Stimulated activated memory B cell treated with anti-CD40 and anti-IgM and Interleukin-4, amounts not matched to agents 10 μg/mL and 1 μg/mL and 100 μg/mL, for 72 hours (primary cell): ENCODE data around the gene KANSL1.
"Not testable (repeated sequence)": the region's sequence is repeated elsewhere in the genome, so short reads cannot be mapped to it uniquely, and the experiment has no call there.

Experiments used
- ATAC-seq: fragments of 150-1000 bp; cut with Tn5 transposase; 2 replicates; pipeline ENCODE4 v1.10.0; 2021
- H3K27ac Mint-ChIP-seq: one replicate; pipeline ENCODE4 v1.8.0; 2022; ENCODE audit warnings: mild to moderate bottlenecking, mixed read lengths
- H3K27me3 Mint-ChIP-seq: one replicate; pipeline ENCODE4 v1.8.0; 2022; ENCODE audit warnings: mixed read lengths
- H3K36me3 Mint-ChIP-seq: one replicate; pipeline ENCODE4 v1.8.0; 2022; ENCODE audit warnings: mixed read lengths
- H3K4me1 Mint-ChIP-seq: one replicate; pipeline ENCODE4 v1.8.0; 2022; ENCODE audit warnings: mixed read lengths
- H3K4me3 Mint-ChIP-seq: one replicate; pipeline ENCODE4 v1.8.0; 2022; ENCODE audit warnings: mild to moderate bottlenecking, moderate library complexity, mixed read lengths
- H3K9me3 Mint-ChIP-seq: one replicate; pipeline ENCODE4 v1.8.0; 2022; ENCODE audit warnings: mixed read lengths

KANSL1 gene

DNA sequence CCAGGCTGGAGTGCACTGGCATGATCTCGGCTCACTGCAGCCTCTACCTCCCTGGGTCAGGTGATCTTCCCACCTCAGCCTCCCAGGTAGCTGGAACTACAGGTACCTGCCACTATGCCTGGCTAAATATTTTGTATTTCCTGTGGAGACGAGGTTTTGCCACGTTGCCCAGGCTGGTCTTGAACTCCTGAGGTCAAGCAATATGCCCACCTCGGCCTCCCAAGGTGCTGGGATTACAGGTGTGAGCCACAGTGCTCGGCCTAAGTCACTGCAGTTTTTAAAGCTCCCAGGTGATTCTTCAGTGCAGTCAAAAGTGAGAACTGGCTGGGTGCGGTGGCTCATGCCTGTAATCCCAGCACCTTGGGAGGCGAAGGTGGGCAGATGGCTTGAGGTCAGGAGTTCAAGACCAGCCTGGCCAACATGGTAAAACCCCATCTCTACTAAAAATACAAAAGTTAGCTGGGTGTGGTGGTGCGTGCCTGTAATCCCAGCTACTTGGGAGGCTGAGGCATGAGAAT lies 173.8 kb downstream of the KANSL1 start:
- H3K4me3 Mint-ChIP-seq, H3K9me3 Mint-ChIP-seq, H3K27me3 Mint-ChIP-seq, ATAC-seq: not testable (repeated sequence)
- H3K36me3 Mint-ChIP-seq: peaks cover 25% of the 10 kb centered on the region
- H3K27ac Mint-ChIP-seq: peak overlapping the region; percentile 98
- H3K4me1 Mint-ChIP-seq: peaks cover 41% of the 10 kb centered on the region

DNA sequence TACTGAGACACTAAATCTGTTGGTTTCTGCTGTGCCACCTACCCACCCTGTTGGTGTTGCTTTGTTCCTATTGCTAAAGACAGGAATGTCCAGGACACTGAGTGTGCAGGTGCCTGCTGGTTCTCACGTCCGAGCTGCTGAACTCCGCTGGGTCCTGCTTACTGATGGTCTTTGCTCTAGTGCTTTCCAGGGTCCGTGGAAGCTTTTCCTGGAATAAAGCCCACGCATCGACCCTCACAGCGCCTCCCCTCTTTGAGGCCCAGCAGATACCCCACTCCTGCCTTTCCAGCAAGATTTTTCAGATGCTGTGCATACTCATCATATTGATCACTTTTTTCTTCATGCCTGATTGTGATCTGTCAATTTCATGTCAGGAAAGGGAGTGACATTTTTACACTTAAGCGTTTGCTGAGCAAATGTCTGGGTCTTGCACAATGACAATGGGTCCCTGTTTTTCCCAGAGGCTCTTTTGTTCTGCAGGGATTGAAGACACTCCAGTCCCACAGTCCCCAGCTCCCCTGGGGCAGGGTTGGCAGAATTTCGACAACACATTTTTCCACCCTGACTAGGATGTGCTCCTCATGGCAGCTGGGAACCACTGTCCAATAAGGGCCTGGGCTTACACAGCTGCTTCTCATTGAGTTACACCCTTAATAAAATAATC lies 179.6 kb downstream of the KANSL1 start:
- no peak overlapping the region for H3K4me3 Mint-ChIP-seq
- no peak for ATAC-seq
- no peaks in the 10 kb centered on the region for H3K27me3 Mint-ChIP-seq
- peaks cover 4% of the 10 kb centered on the region for H3K36me3 Mint-ChIP-seq
- H3K27ac Mint-ChIP-seq: peak overlapping the region; percentile 66
- H3K4me1 Mint-ChIP-seq: peaks cover 5% of the 10 kb centered on the region
- no peaks in the 10 kb centered on the region for H3K9me3 Mint-ChIP-seq

- H3K36me3 Mint-ChIP-seq: no peaks in the 10 kb centered on the region
- H3K27me3 Mint-ChIP-seq: no peaks in the 10 kb centered on the region
- ATAC-seq: no peak
- H3K4me3 Mint-ChIP-seq: no peak overlapping the region
- peak overlapping the region; percentile 66 for H3K27ac Mint-ChIP-seq
- no peaks in the 10 kb centered on the region for H3K9me3 Mint-ChIP-seq
- H3K4me1 Mint-ChIP-seq: no peaks in the 10 kb centered on the region
These were observed 180.1 kb downstream of the KANSL1 start for GRCh38 chr17:46013127-46013501.

- H3K36me3 Mint-ChIP-seq: no peaks in the 10 kb centered on the region
- no peaks in the 10 kb centered on the region for H3K27me3 Mint-ChIP-seq
- H3K4me1 Mint-ChIP-seq: no peaks in the 10 kb centered on the region
- H3K27ac Mint-ChIP-seq: peak overlapping the region; percentile 66
- ATAC-seq: no peak
- no peaks in the 10 kb centered on the region for H3K9me3 Mint-ChIP-seq
- no peak overlapping the region for H3K4me3 Mint-ChIP-seq
These were observed 180.6 kb downstream of the KANSL1 start for GRCh38 chr17:46012506-46013079.

DNA sequence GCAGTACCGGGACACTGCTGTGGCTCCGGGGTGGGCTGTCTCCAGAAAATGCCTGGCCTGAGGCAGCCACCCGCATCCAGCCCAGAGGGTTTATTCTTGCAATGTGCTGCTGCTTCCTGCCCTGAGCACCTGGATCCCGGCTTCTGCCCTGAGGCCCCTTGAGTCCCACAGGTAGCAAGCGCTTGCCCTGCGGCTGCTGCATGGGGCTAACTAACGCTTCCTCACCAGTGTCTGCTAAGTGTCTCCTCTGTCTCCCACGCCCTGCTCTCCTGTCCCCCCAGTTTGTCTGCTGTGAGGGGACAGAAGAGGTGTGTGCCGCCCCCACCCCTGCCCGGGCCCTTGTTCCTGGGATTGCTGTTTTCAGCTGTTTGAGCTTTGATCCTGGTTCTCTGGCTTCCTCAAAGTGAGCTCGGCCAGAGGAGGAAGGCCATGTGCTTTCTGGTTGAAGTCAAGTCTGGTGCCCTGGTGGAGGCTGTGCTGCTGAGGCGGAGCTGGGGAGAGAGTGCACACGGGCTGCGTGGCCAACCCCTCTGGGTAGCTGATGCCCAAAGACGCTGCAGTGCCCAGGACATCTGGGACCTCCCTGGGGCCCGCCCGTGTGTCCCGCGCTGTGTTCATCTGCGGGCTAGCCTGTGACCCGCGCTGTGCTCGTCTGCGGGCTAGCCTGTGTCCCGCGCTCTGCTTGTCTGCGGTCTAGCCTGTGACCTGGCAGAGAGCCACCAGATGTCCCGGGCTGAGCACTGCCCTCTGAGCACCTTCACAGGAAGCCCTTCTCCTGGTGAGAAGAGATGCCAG lies 181.3 kb downstream of the KANSL1 start:
- H3K27ac Mint-ChIP-seq: no peak overlapping the region
- H3K4me3 Mint-ChIP-seq: no peak overlapping the region
- H3K9me3 Mint-ChIP-seq: no peaks in the 10 kb centered on the region
- H3K27me3 Mint-ChIP-seq: no peaks in the 10 kb centered on the region
- no peaks in the 10 kb centered on the region for H3K36me3 Mint-ChIP-seq
- ATAC-seq: peak; percentile 27
- no peaks in the 10 kb centered on the region for H3K4me1 Mint-ChIP-seq

- no peaks in the 10 kb centered on the region for H3K36me3 Mint-ChIP-seq
- H3K4me1 Mint-ChIP-seq: no peaks in the 10 kb centered on the region
- no peaks in the 10 kb centered on the region for H3K27me3 Mint-ChIP-seq
- no peak overlapping the region for H3K27ac Mint-ChIP-seq
- no peak for ATAC-seq
- H3K4me3 Mint-ChIP-seq: no peak overlapping the region
- no peaks in the 10 kb centered on the region for H3K9me3 Mint-ChIP-seq
These were observed 182.5 kb downstream of the KANSL1 start for GRCh38 chr17:46010597-46011186.

DNA sequence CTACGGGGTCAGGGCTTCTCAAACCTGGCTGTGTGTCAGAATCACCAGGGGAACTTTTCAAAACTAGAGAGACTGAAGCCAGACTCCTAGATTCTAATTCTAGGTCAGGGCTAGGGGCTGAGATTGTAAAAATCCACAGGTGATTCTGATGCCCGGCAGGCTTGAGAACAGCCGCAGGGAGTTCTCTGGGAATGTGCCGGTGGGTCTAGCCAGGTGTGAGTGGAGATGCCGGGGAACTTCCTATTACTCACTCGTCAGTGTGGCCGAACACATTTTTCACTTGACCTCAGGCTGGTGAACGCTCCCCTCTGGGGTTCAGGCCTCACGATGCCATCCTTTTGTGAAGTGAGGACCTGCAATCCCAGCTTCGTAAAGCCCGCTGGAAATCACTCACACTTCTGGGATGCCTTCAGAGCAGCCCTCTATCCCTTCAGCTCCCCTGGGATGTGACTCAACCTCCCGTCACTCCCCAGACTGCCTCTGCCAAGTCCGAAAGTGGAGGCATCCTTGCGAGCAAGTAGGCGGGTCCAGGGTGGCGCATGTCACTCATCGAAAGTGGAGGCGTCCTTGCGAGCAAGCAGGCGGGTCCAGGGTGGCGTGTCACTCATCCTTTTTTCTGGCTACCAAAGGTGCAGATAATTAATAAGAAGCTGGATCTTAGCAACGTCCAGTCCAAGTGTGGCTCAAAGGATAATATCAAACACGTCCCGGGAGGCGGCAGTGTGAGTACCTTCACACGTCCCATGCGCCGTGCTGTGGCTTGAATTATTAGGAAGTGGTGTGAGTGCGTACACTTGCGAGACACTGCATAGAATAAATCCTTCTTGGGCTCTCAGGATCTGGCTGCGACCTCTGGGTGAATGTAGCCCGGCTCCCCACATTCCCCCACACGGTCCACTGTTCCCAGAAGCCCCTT lies 183.3 kb downstream of the KANSL1 start:
- H3K27ac Mint-ChIP-seq: peak overlapping the region; percentile 35
- H3K4me1 Mint-ChIP-seq: no peaks in the 10 kb centered on the region
- no peaks in the 10 kb centered on the region for H3K27me3 Mint-ChIP-seq
- no peak for ATAC-seq
- no peaks in the 10 kb centered on the region for H3K36me3 Mint-ChIP-seq
- no peaks in the 10 kb centered on the region for H3K9me3 Mint-ChIP-seq
- no peak overlapping the region for H3K4me3 Mint-ChIP-seq

DNA sequence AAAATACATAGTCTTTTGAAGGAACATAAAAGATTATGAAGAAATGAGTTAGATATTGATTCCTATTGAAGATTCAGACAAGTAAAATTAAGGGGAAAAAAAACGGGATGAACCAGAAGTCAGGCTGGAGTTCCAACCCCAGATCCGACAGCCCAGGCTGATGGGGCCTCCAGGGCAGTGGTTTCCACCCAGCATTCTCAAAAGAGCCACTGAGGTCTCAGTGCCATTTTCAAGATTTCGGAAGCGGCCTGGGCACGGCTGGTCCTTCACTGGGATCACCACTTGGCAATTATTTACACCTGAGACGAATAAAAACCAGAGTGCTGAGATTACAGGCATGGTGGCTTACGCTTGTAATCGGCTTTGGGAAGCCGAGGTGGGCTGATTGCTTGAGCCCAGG lies 184.6 kb downstream of the KANSL1 start:
- Mint-ChIP-seq H3K4me1 (no peaks in the 10 kb centered on the region), H3K9me3 (no peaks in the 10 kb centered on the region), H3K27ac (no peak overlapping the region), H3K27me3 (no peaks in the 10 kb centered on the region), H3K4me3 (no peak overlapping the region), H3K36me3 (no peaks in the 10 kb centered on the region)
- ATAC-seq: no peak

DNA sequence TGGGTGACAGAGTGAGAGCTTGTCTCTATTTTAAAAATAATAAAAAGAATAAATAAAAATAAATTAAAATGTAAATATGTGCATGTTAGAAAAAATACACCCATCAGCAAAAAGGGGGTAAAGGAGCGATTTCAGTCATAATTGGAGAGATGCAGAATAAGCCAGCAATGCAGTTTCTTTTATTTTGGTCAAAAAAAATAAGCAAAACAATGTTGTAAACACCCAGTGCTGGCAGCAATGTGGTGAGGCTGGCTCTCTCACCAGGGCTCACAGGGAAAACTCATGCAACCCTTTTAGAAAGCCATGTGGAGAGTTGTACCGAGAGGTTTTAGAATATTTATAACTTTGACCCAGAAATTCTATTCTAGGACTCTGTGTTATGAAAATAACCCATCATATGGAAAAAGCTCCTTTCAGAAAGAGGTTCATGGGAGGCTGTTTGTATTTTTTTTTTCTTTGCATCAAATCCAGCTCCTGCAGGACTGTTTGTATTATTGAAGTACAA lies 185.7 kb downstream of the KANSL1 start:
- ATAC-seq: no peak
- Mint-ChIP-seq H3K27me3 (no peaks in the 10 kb centered on the region), H3K36me3 (no peaks in the 10 kb centered on the region), H3K9me3 (no peaks in the 10 kb centered on the region), H3K4me3 (no peak overlapping the region), H3K4me1 (peaks cover 6% of the 10 kb centered on the region), H3K27ac (no peak overlapping the region)

- H3K9me3 Mint-ChIP-seq, ATAC-seq, H3K4me3 Mint-ChIP-seq, H3K27me3 Mint-ChIP-seq, H3K36me3 Mint-ChIP-seq, H3K27ac Mint-ChIP-seq: not testable (repeated sequence)
- peaks cover 12% of the 10 kb centered on the region for H3K4me1 Mint-ChIP-seq
These were observed 187.1 kb downstream of the KANSL1 start for GRCh38 chr17:46006082-46006481.

DNA sequence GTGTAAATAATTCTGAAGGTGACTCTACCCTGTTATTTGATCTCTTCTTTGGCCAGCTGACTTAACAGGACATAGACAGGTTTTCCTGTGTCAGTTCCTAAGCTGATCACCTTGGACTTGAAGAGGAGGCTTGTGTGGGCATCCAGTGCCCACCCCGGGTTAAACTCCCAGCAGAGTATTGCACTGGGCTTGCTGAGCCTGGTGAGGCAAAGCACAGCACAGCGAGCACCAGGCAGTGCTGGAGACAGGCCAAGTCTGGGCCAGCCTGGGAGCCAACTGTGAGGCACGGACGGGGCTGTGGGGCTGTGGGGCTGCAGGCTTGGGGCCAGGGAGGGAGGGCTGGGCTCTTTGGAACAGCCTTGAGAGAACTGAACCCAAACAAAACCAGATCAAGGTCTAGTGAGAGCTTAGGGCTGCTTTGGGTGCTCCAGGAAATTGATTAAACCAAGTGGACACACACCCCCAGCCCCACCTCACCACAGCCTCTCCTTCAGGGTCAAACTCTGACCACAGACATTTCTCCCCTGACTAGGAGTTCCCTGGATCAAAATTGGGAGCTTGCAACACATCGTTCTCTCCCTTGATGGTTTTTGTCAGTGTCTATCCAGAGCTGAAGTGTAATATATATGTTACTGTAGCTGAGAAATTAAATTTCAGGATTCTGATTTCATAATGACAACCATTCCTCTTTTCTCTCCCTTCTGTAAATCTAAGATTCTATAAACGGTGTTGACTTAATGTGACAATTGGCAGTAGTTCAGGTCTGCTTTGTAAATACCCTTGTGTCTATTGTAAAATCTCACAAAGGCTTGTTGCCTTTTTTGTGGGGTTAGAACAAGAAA lies 189.1 kb downstream of the KANSL1 start:
- ATAC-seq: no peak
- Mint-ChIP-seq H3K4me3 (no peak overlapping the region), H3K9me3 (no peaks in the 10 kb centered on the region), H3K27me3 (no peaks in the 10 kb centered on the region), H3K4me1 (peaks cover 12% of the 10 kb centered on the region), H3K36me3 (no peaks in the 10 kb centered on the region), H3K27ac (peak overlapping the region; percentile 33)

DNA sequence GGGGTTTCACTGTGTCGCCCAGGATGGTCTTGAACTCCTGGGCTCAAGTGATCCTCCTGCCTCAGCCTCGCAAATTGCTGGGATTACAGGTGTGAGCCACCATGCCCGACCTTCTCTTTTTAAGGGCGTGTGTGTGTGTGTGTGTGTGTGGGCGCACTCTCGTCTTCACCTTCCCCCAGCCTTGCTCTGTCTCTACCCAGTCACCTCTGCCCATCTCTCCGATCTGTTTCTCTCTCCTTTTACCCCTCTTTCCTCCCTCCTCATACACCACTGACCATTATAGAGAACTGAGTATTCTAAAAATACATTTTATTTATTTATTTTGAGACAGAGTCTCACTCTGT lies 190.3 kb downstream of the KANSL1 start:
- no peaks in the 10 kb centered on the region for H3K9me3 Mint-ChIP-seq
- H3K27ac Mint-ChIP-seq: peak overlapping the region; percentile 30
- H3K4me1 Mint-ChIP-seq: peaks cover 12% of the 10 kb centered on the region
- H3K4me3 Mint-ChIP-seq: no peak overlapping the region
- no peaks in the 10 kb centered on the region for H3K36me3 Mint-ChIP-seq
- peak; percentile 18 for ATAC-seq
- no peaks in the 10 kb centered on the region for H3K27me3 Mint-ChIP-seq

- Mint-ChIP-seq H3K36me3 (no peaks in the 10 kb centered on the region), H3K4me3 (no peak overlapping the region), H3K27ac (peak overlapping the region; percentile 30), H3K9me3 (no peaks in the 10 kb centered on the region), H3K27me3 (no peaks in the 10 kb centered on the region), H3K4me1 (peaks cover 12% of the 10 kb centered on the region)
- peak; percentile 91 for ATAC-seq
These were observed 190.8 kb downstream of the KANSL1 start for GRCh38 chr17:46002311-46002972.
